HG03521 (cell line): ENCODE measurements around the gene CAVIN3.

Experiments used
- ATAC-seq: cut with Tn5 transposase; IDR thresholded peaks from one replicate; pipeline ENCODE4 v1.9.1; 2021; ENCODE audit warnings: mild to moderate bottlenecking, moderate library complexity; ENCODE audit not compliant: unreplicated experiment

The CAVIN3 gene

GRCh38 chr11:6271598-6271997, 48.7 kb downstream of the CAVIN3 start:
- no peak for ATAC-seq

DNA sequence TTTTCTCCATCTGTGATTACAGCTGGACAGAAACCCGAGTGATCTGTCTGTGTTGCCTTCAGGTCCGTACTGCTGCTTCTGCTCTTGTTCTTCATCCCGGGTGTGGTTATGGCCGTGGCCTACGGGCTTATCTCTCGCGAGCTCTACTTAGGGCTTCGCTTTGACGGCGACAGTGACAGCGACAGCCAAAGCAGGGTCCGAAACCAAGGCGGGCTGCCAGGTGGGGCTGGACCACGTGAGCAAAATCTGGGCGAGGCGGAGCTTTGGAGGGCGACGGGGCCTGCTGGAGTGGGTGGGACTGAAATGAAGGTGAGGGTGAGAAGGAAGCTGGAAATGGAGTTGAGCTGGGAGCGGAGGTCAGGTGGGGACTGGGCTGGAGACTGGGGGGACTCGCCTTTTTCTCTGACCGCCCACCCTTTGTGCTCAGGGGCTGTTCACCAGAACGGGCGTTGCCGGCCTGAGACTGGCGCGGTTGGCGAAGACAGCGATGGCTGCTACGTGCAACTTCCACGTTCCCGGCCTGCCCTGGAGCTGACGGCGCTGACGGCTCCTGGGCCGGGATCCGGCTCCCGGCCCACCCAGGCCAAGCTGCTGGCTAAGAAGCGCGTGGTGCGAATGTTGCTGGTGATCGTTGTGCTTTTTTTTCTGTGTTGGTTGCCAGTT, 49.6 kb downstream of the CAVIN3 start:
- no peak for ATAC-seq

DNA sequence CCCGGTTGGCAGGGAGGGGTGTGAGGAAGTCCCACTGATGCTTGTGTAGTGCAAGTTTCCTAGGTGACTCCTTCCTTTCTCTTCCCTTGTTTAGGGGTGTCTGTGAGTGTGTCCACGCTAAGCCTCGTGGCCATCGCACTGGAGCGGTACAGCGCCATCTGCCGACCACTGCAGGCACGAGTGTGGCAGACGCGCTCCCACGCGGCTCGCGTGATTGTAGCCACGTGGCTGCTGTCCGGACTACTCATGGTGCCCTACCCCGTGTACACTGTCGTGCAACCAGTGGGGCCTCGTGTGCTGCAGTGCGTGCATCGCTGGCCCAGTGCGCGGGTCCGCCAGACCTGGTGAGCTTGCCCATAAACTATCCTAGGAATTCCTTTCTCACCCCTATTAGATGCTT, 50.3 kb downstream of the CAVIN3 start:
- no peak for ATAC-seq
